NCI-H82 treated with DMSO at 0.1 percent for 48 hours (cell line): ENCODE data around the gene ARHGAP24.
"Not testable (repeated sequence)": the region's sequence is repeated elsewhere in the genome, so short reads cannot be mapped to it uniquely, and the experiment has no call there.

ENCODE experiments used
- DNase-seq: peaks from one replicate; lab custom pipeline; 2025; ENCODE audit not compliant: unreplicated experiment; lab: John Stamatoyannopoulos, UW

ARHGAP24 gene

DNA sequence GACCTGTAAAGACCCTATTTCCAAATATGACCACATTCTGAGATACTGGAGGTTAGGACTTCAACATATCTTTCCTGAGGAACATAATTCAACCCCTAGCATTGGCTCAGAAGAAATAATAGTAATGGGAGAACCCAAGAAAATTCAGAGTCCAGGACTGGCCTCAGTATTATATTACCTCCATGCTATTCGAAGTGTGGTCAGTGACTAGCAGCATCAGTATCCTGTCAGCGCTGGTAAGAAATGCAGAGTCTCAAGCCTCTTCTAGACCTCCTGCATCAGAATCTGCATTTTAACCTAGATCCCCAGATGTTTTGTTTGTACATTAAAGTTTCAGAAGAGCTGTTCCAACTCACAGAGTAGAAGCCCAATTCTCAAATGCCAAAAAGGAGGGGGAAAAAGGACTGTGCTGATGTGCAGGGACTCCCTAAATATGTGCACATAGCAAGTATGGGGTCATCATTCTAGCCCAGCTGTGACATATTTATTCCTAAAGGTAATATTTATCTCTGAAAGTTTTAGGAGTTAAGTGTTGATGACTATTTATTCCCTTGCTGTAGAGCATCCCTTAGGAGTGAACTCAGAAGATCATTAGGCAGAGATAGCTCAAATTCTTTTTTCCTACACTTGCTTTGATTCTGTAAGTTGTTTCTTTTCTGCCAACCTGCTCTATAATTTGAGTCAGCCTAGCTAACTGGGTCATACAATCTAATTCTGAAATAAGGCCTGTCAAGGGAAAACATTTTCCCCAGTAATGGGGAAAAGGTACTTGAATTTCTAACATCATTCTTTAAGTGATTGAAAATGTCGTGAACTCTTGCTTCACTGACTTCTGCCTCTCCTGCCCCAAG is 361.9 kb downstream of the ARHGAP24 start:
- no peak for DNase-seq

DNA sequence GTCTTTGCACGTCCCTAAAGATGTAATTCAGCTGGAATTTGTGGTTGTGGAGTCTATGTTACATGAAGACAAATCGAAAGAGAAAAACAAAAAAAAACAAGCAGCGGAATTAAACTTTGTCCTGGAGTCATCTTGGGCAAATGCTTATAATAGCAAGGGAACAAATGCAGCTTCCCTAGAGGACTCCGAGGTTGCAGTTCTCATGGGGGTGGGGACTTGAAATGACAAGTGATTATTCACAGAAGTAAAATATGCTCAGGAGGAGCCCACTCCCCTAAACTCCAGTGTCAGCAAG is 362.4 kb downstream of the ARHGAP24 start:
- no peak for DNase-seq

DNA sequence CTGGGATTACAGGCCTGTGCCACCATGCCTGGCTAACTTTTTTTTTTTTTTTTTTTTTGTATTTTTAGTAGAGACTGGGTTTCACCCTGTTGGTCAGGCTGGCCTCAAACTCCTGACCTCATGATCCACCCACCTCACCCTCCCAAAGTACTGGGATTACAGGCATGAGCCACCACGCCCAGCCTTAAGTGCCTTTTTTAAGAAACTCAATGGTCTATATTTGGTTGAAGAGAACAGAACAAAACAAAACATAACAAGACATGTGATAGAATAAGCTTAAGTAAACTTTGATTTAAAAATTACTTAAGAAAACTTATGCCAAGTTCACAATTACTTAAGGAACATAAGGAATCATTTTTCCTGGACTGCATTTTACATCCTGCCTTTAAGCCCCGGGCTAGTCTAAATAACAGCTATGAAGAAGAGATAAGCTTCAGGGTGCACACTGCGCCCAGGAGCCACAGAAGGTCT is 365.1 kb downstream of the ARHGAP24 start:
- DNase-seq, result not testable (repeated sequence)

DNA sequence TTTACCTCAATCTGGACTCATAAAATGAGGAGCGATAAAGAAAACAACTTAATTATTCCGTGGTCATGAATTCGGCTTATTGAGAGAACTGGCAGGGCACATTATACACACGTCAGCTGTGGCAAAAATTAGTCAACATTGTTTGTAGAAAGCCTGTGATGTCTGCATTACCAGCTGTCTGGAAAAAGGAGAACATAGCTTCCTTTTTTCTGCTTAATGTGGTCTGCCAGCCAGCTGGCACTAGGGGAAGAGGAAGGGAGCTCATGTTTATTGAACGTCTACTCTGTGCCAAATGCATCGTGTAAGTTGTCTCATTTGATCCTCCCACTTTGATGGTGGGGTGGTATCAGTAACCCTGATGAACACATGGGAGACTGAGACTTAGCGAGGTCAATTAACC is 367.6 kb downstream of the ARHGAP24 start:
- DNase-seq, result no peak

DNA sequence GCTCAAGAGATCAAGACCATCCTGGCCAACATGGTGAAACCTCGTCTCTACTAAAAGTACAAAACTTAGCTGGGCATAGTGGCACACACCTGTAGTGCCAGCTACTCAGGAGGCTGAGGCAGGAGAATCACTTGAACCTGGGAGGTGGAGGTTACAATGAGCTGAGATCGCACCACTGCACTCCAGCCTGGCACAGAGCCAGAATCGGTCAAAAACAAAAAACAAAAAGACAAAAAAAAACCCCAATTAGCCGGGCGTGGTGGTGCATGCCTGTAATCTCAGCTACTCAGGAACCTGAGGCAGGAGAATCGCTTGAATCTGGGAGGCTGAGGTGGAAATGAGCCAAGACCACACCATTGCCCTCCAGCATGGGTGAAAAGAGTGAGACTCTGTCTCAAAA is 378.8 kb downstream of the ARHGAP24 start:
- not testable (repeated sequence) for DNase-seq

DNA sequence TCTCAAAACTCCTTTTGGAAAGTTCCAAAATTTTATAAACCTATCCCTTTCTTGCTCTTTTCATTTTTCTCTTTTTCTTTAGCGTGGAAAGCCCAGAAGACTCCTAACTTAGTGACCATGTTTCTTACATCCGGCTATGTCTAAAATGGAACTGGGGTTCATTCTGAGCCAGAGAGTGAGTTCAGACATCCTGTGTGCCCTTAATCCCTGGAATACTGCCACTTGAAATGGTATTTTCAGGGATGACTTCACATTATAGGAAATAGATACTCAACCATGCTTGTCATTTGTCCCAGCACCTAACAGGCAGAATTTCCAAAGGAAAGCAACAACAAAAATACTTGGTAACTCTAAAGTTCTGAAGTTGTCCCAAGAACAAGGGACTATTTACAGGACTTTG is 379.6 kb downstream of the ARHGAP24 start:
- DNase-seq, result no peak

DNA sequence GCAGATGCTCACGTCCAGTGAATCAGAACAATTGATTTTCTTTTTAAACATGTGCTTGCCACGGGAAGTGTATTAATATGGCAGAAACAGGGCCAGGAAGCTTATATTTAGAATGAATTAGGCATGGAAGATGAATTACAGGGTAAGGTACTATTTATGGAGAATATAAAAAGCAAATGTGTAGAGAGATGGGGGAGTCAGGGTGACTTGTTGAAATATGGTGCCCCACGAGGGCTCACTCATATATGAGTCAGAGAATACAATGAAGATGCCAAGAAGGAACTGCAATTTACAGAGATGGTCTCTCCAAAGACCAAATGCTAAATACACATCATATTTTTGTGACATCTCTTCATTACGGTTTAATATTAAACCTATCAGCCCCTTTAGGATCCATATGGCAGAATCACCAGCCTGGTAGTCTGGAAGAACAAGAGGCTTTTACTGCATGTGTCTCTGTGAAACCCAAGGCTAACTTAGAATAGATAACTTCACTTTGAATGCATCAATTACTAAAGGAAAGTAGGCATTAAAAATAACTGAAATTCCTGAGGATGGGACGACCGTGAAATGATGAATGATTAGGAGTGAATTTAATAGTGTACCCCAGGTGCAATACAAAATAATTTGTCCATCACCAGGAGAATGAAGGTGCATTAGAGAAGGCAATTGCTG is 385.3 kb downstream of the ARHGAP24 start:
- DNase-seq, result no peak

DNA sequence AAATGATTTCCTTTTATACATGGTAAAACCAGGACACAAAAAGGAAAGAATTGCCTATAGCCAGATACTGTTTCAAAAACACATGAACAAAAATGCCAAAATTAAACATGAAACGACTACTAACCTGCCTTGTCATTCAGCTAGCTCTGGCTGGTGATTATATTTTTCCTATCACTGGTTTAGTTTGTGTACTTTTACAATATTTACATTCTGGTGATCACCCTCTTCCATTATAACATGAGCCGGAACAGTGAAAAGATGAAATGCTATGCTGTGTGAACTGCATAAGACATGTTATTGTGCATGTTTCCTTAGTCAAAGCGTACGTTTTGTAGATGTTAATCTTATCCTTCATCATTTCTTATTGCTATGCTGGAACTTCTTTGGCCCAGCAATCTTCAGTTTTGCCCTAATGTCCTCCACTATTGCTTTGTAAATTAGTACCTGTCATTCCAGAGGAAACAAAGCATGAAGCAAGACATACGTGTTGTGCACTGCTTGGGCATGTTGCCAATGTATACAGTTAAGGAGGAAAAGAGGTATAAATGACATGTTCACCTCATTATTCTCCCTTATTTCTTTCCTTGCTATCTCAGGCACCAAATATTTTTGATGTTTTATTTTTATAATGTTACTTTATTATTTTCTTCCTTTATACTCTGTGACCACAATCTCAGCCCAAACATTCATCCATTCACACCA is 386.3 kb downstream of the ARHGAP24 start:
- no peak for DNase-seq

DNA sequence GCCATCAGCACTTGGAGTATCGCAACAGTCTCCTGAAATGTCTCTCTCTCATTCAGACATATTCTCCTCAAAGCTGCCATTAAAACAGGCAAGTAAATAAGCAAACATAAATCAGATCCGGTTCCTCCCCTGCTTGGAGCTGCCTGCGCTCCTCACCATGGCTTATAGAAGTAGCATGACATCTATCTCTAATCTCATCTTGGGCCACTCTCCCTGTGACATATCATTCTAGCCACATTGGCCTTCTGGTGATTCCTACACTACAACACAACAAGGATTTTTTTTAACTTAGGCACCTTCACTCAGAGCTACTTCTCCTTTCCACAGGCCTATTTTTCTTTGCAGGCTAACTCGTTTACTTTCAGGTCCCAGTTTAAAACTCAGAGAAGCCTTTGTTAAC is 387.9 kb downstream of the ARHGAP24 start:
- no peak for DNase-seq

DNA sequence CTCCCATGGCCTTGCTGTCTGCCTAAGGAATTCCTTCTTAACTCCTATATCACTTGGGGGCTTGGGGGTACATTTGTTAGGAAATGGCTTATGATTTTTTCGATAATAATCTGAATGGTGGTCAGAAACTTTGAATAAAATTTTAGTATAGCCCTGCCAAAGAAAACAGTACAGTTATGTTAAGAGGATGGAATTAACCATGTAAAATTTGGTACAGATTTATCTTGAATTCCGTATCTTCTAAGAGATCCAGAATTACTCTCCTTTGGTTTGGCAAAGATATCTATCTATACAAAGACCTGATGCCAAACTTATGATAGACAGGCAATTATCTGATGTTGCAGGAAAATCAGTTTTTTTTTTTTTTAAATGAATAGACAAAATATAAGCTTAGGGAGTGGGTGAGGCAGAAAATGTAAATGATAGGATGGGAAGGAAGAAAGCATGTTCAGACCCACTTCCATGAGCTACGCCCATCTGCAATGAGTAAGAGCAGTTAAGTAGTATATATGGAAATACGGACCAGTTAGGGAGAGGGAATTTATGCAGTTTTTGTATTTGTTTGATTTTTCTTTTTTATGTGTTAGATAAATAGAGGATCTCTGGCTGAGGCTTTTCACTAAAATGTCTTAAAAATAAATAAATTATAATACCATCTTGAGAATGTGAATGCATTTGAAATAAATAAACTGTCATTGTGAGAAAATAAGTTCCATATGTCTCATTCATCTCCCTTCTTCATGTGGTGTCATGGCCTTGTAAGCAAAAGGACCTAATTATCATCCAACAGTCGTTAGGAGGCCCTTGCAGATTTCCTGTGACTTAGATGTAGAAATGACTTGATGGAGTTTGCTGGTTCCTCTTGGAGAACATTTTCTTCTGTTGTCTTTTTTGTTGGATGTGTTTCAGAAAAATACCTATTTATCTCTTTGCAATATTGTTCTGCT is 389.6 kb downstream of the ARHGAP24 start:
- no peak for DNase-seq

DNA sequence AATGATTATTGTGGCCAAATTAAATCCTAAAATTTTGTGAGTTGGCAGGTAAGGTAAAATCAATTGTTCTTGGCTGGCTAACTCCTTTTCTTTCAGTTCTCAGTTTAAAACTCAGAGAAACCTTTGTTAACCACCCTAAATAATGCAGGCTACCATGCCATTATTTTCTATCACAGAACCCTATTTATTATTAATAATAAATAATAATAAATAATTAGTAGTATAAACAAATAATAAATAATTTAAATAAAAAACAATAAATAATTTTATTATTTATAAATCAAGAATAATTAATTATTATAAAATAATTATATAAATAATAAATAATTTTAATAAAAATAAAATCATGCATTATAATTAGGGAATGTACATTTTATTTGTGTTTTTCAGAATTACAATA is 390.3 kb downstream of the ARHGAP24 start:
- no peak for DNase-seq

DNA sequence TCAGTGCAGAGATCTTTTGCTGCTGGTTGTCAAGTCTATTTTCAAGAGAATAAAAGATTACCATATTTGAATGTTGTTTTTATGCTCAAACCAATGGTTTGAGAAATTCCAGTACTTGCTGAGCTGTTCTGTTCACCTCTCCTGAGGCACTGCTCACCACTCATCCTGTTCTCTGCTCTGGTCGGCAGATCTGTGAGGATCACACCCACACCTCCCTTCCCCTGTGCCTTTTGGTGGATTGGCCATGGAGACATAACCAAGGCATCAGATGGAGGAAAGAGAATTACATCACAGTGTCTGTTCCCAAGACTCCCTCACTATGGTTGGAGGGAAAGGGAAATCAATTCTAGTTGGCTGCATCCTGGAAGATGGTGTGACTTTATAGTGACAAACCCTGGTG is 391.6 kb downstream of the ARHGAP24 start:
- no peak for DNase-seq

DNA sequence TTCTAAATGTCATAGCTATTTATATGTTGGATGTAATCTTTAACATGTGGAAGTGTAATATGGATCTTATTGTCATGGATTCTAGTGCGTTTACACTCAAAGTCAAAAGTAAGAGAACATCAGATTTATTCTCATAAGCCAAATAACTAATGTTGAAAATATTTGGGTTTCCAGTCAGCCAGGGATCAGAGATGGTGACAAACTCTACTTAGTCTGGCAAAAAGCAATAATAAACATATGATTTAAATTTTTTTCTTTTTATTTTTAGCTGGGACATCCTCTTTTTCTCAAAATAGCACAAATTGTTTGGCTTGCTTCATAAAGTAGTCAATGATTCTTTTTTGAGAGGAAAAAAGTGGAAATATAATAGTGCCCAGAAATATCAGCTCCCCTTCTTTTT is 392.3 kb downstream of the ARHGAP24 start:
- DNase-seq, result no peak

DNA sequence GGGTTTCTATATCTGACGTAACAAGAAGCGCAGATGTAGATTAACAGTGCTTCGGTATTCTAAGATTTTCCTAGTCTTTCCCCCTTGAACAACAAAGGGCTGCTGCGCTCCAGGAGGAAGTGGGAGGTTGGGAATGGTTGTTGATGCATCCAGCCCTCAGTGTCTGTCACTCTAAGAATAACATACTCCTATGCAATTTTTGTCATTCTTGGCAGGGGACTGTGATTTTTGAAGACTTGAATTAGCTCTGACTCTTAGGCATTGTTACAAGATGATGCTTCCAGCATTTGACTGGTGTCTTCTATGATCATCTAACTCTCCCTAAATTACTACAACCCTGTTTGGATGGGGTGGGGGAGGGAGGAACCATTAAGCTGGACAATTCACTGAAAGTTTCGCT is 394.2 kb downstream of the ARHGAP24 start:
- DNase-seq, result no peak

DNA sequence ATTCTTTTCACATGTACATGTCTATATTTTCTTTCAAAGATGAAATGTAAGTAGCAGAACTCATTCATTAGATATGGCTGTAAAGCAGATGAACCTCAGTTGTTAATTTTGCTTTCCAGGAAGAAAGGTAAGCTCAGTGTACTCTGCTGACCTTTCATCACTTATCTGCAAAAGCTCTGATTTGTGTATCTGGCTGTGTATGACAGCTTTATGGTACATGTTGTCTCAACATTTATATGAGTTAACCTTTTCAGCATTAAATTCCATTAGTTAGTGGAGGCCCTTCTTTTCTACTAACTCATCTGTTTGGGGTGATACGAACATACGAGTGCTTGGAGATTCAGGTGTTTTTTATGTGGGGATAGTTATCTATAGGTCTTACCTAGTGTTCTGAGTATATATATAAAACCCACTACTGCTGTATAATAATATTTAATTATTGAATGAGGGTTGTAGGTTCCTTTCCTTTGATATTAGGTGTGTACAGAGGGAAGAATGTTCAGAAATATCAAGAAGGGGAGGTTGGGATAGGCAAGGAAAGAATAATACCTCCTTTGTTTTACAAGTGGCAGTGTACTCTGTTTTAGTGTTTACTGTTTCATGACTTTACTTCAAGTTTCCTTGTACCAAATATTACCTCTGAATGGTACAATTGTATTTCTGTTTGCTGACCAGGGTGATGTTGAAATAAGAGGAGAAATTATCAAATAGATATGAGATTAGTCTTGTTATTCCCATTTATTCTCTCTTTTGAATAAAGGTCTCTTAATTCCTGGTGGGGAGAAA is 395.5 kb downstream of the ARHGAP24 start:
- DNase-seq, result no peak

DNA sequence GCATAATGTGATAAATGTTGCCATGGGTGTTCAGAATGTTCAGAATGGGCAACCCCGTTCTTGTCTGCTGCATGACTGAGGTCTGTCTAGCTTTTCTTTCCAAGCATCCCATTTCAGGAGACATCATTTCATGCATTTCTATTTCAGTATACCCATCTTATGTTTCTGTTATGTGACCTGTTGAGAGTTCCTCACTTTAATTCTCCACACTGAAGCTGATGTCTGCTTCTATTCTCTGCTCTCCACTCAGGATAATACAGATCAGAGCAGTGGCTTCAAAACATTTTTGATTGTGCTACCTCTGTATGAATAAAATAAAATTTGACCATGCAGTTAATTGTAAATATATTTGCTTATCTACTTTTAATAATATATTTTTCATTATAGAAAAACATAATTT is 398.6 kb downstream of the ARHGAP24 start:
- no peak for DNase-seq

DNA sequence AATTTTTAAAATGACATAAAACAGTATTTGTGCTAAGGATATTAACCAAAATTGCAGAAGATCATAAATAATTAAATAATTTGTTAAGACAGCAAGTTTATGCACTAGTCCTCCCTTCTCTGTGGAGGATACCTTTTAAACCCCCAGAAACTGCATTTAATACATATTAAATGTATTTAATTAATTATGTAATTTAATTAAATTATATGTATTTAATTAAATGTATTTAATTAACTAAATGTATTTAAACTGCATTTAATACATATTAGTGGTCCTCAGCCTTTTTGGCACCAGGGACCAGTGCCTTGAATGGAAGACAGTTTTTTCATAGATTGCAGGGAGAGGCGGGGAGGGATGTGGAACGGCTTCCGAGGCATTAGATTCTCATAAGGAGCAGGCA is 404.6 kb downstream of the ARHGAP24 start:
- DNase-seq, result no peak

DNA sequence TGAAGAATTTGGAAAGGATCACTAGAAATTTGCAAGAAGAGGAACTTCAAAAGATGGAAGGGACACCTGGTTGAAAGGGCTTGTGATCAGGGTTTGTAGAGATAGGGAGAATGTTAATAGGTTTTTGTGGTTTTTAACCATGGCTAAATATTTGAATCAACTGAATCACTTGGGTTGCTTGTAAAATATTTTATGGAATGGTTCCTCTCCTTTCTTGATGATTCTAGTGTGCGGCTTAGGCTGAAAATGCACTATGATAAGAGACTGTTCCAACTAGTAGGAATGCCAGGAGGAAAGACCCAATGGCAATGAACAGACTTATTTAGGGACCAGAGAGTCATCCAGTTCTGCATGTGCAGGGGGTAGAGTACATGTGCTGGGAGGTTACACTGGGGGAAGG is 408.2 kb downstream of the ARHGAP24 start:
- no peak for DNase-seq

DNA sequence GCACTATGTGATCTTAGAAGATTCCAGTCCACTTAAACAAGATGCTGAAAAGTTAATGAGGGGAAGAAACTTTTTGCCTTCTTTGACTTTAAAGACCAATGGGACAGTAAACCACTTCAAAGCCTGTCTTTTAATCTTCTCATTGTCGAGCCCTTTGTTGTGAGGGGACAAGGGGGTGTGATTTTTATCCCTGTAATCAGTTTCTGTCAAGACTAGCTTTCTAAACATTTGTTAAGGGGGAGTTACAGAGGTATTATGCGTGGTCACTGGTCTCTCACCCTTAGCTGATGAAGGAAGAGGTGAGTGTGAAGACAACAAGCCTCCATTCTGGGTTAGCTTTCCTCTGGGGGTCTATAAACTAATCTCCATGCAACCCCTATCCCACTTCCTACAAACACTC is 409.3 kb downstream of the ARHGAP24 start:
- DNase-seq, result no peak

DNA sequence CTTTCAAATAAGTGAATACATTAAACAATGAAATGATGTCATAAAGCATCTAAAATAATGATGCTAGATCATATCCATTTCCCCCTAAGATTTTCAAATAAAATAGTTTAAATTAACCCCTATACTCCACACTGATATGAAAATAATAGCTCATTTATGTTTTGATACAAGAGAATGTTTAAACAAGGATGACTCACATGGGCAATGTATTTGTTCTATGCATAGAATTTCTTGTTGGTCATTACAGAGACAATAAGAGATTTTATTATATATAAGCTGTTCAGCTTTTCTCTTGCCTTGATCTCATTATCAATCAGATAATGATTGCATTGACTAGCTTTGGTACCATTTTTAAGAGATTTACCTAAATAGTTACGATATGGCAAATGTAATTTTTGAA is 411.7 kb downstream of the ARHGAP24 start:
- no peak for DNase-seq
